Hepatocyte (in vitro differentiated cells): ENCODE data around the gene APBA3.

Source experiments
- CTCF ChIP-seq: fragments of 200-600 bp; sonication (generic); IDR thresholded peaks from 2 replicates; pipeline ENCODE4 v1.5.1; 2016; ENCODE audit warnings: antibody characterized with exemption, mild to moderate bottlenecking; ENCODE audit not compliant: poor library complexity
- EZH2 ChIP-seq: fragments of 200-600 bp; sonication (generic); IDR thresholded peaks from 2 replicates; pipeline ENCODE4 v1.6.1; 2016; ENCODE audit warnings: antibody characterized with exemption, mild to moderate bottlenecking, borderline replicate concordance
- EZH2phosphoT487 ChIP-seq: fragments of 200-600 bp; sonication (generic); IDR thresholded peaks from one replicate; pipeline ENCODE4 v1.6.1; 2018; ENCODE audit warnings: antibody characterized with exemption, mild to moderate bottlenecking, low read depth, moderate library complexity; ENCODE audit not compliant: unreplicated experiment, severe bottlenecking

GRCh38 chr19:3805859-3806258 is 44.4 kb upstream of the APBA3 start:
- TF ChIP-seq CTCF (no peak), EZH2 (no peak), EZH2phosphoT487 (no peak)
